ELF-1 (cell line): Measurements from ENCODE around the gene PRKAG2.
"Not testable (repeated sequence)": the region's sequence is repeated elsewhere in the genome, so short reads cannot be mapped to it uniquely, and the experiment has no call there.

Experiments
- DNase-seq: peaks from one replicate; pipeline ENCODE4 v3.0.0-alpha.2; 2016; ENCODE audit warnings: low read depth, low spot score

Gene PRKAG2

GRCh38 chr7:151559557-151560183, 317.2 kb downstream of the PRKAG2 start:
- no peak for DNase-seq

GRCh38 chr7:151558575-151558974, 318.3 kb downstream of the PRKAG2 start:
- no peak for DNase-seq

- no peak for DNase-seq
These were observed 320.3 kb downstream of the PRKAG2 start for GRCh38 chr7:151556592-151556991.

- DNase-seq, result no peak
These were observed 323.6 kb downstream of the PRKAG2 start for GRCh38 chr7:151553356-151553755.

GRCh38 chr7:151552352-151553028, 324.4 kb downstream of the PRKAG2 start:
- no peak for DNase-seq

- peak; percentile 23 for DNase-seq
These were observed 325.1 kb downstream of the PRKAG2 start for GRCh38 chr7:151551820-151552219.

GRCh38 chr7:151550656-151551286, 326.1 kb downstream of the PRKAG2 start:
- no peak for DNase-seq

GRCh38 chr7:151549644-151550043, 327.3 kb downstream of the PRKAG2 start:
- no peak for DNase-seq

GRCh38 chr7:151549083-151549482, 327.8 kb downstream of the PRKAG2 start:
- DNase-seq, result no peak

- DNase-seq, result no peak
These were observed 332.7 kb downstream of the PRKAG2 start for GRCh38 chr7:151544183-151544582.

- DNase-seq, result no peak
These were observed 334.2 kb downstream of the PRKAG2 start for GRCh38 chr7:151542606-151543130.

GRCh38 chr7:151541709-151542499, 335.0 kb downstream of the PRKAG2 start:
- DNase-seq, result no peak

GRCh38 chr7:151540146-151540545, 336.8 kb downstream of the PRKAG2 start:
- no peak for DNase-seq

GRCh38 chr7:151539088-151539671, 337.7 kb downstream of the PRKAG2 start:
- peak; percentile 50 for DNase-seq

GRCh38 chr7:151537818-151538561, 338.9 kb downstream of the PRKAG2 start:
- no peak for DNase-seq

GRCh38 chr7:151536178-151536577, 340.7 kb downstream of the PRKAG2 start:
- not testable (repeated sequence) for DNase-seq

GRCh38 chr7:151529842-151530241, 347.1 kb downstream of the PRKAG2 start:
- DNase-seq, result no peak

- DNase-seq, result no peak
These were observed 352.1 kb downstream of the PRKAG2 start for GRCh38 chr7:151524845-151525244.

- no peak for DNase-seq
These were observed 352.6 kb downstream of the PRKAG2 start for GRCh38 chr7:151524331-151524730.

- no peak for DNase-seq
These were observed 356.3 kb downstream of the PRKAG2 start for GRCh38 chr7:151520419-151521261.
